T-helper 2 cell (primary cell): ENCODE results near the gene PARN.
A peak's percentile ranks its signal among the peaks of the same experiment; 100 is the strongest.
"Not testable (repeated sequence)": the region's sequence is repeated elsewhere in the genome, so short reads cannot be mapped to it uniquely, and the experiment has no call there.

Source experiments
- DNase-seq, 5 experiments: peaks; one replicate each; pipeline versions ENCODE4 v3.0.0 to v3.0.0-alpha.2; 2012 to 2022

The PARN gene

GRCh38 chr16:14572535-14572934 lies 57.5 kb downstream of the PARN start:
- no peak for DNase-seq

DNA sequence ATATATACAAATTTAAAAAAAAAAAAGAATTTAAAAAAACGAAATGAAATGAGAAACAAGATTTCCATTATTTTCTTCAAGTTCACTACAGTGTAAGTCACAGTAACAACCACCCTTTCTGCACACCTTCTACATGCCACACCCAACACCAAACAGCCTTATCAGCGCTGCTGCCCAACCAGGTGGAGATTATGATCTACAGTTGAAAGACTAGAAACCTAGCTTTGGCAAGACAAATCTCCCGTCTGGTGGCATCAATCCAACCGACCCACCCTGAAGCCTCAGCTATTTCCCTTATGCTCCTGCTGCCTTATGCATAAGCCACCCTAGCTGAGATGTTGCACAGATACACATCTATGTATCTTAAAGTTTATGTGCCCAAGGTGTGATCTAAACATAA lies 60.8 kb downstream of the PARN start:
- peak in 1 of 5 experiments; percentile 54 for DNase-seq

GRCh38 chr16:14566599-14566998 lies 63.5 kb downstream of the PARN start:
- DNase-seq, result no peak

- no peak for DNase-seq
Measured at GRCh38 chr16:14565688-14566025, 64.4 kb downstream of the PARN start.

GRCh38 chr16:14564861-14565687 lies 65.0 kb downstream of the PARN start:
- peak in 1 of 5 experiments; percentile 73 for DNase-seq

- DNase-seq, result no peak
Measured at GRCh38 chr16:14564323-14564722, 65.7 kb downstream of the PARN start.

DNA sequence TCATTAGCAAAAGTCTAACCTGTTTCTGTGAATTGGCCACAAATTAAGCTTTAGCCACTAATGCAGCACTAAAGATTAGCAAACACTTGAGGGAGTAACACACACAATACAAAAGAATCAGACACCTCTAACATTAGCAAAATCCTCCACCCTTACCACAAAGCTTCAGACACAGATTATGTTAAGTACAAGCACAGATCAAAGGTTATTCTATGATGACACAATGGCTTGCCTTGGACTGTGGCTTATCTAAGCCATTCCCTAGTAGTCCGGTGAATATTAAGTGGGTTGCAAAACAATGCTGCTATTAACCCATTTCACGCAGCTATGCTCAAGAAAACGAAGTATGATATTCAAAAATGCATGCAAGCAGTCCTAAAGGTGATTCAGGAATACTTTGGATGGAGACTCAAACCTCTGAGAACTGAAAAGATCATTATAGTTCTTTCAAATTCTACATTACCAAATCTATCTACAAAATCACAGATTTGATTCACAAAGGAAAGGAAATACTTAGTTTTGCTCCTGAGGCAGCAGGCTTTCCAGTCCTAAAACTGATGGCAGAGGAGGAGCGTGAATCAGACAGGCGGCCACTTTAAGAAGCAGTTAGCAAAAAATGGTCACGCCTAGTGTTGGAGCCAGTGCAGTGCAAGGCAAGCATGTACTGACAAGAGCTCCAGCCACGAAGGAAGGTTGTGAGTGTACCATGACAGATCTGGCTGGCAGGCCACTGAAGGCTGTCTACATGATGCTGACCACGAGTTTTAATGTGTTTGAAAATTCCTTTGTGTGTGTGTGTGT lies 67.2 kb downstream of the PARN start:
- peak in 1 of 5 experiments; percentile 66 for DNase-seq

DNA sequence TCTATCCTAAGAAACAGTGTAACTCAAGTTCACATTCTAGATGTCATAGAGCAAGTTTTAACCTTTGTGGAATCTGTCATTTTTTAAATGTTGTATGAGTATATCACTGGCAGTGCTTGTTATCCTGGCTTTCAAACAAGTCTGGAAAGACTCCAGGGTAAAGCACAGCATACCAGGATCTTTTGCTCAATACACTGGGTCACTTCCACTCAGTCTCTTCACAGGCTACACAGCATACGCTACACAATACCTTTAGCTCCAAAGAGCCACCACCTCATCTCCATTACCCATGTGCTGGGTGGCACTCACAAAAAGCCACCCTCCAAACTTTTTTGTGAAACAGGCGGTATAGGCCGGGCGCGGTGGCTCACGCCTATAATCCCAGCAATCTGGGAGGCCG lies 69.5 kb downstream of the PARN start:
- DNase-seq, result no peak

DNA sequence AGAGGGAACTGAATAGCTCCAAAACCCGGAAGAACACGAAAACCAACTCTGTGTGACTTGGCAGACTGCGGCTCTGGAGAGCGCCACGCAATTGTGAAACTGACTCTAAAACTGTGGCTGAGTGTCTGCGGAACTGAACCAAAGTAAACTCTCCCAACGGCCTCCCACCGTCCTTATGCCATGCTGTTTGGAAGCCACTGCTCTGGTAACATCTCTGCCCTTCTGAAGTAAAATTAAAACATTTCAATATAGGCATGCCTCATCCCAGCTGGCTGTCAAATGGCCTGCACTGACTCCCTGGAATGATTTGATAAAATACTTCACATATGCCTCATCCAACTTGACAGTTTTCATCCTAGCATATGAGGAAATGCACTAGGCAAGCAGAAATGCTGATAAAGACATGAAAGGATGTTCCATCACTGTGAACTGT lies 70.2 kb downstream of the PARN start:
- peak in 1 of 5 experiments; percentile 36 for DNase-seq

- DNase-seq, result no peak
Measured at GRCh38 chr16:14553447-14553846, 76.6 kb downstream of the PARN start.

DNA sequence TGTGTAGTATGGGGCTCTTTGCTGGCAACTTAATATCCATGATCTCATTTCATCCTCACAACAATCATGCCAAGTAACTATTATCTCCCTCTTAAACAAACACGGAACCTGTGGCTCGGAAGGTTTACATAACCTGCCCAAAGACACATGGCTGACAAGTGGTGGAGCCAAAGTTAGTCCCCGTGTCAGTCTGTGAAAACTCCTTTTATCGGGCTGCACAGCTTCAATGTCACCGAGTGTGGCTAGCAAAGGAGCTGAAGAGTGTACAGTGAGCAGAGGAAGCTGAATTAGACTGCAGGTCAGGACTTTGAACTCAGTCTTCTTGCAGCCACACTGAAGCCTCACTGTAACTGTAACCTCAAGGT lies 80.3 kb downstream of the PARN start:
- no peak for DNase-seq

DNA sequence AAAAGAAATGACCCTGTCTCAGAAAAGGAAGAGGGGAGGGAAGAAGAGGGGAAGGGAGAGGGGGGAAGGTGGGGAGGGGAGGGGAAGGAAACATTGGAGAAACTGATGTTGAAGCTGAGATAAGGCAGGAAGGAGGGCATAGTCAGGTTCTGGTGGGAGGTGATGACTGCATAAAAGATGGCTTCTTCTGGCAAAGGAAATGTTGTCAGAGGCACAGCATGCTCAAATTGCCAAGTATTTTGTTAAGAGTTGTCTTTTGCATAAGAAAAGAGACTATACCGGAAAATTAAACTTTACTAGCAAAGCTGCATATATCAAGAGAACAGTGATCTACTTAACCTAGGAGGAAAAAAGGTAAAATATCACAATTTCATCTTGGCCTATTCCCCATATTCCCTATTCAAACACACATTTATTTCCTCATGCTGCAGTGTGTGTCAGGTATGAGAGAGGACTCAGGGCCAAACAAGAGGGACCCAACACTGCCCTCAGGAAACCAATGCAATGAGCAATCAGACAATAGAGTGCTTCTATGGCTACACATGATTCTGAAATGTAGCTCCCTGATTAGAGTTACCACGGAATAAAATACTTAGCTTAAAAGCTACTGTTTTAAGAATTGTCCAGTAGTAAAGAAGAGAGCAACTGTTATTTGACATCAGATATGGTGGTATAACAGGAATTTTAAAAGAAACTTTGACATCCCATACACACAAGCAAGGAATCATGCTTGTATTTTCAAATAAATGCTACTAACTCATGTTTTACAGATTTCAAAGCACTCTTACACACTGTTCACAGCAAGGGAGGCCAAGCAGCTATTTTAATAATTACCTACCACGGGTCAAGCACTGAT lies 80.9 kb downstream of the PARN start:
- no peak for DNase-seq

DNA sequence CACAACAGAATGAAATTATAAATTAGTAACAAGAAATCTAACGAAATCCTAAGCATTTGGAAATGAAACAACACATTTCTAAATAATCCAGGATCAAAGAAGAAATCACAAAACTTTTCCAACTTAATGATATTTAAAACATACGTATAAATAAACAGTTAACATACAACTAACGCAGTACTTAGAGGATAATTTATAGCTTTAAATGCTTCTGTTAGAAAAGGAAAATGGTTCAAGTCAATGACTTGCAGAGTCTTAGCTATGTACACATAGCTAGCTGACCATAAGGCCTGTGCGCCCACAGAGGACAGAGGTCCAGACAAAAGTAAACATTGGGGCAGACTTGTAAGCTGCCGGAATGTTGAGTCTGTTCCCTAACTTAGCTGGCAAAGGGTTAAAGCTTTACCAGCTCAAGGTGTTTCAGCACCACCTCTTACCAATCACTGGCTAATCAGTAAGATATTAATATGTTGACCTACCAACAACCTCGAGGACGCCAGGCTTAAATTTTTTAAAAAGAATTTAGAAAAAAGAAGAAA lies 84.6 kb downstream of the PARN start:
- DNase-seq, result no peak

- DNase-seq, result not testable (repeated sequence)
Measured at GRCh38 chr16:14544846-14545245, 85.2 kb downstream of the PARN start.

DNA sequence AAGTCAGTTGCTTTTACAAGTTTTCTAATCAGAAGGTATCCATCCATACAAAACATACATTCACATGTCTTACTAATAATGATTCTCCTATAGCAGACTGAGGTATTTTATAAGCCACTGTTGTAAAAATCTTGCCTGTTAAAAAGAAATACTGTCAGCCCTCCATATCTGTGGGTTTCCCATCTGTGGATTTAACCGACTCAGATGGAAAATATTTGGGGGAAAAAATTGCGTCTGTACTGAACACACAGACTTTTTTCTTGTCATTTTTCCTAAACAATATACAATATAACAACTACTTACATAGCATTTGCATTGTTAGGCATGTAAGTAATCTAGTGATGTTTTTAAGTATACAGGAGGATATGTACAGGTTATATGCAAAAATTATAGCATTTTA lies 90.4 kb downstream of the PARN start:
- no peak for DNase-seq

- no peak for DNase-seq
Measured at GRCh38 chr16:14539156-14539555, 90.9 kb downstream of the PARN start.

GRCh38 chr16:14538604-14539003 lies 91.5 kb downstream of the PARN start:
- DNase-seq, result no peak

GRCh38 chr16:14531613-14532012 lies 98.4 kb downstream of the PARN start:
- DNase-seq, result no peak

- no peak for DNase-seq
Measured at GRCh38 chr16:14531101-14531500, 99.0 kb downstream of the PARN start.

DNA sequence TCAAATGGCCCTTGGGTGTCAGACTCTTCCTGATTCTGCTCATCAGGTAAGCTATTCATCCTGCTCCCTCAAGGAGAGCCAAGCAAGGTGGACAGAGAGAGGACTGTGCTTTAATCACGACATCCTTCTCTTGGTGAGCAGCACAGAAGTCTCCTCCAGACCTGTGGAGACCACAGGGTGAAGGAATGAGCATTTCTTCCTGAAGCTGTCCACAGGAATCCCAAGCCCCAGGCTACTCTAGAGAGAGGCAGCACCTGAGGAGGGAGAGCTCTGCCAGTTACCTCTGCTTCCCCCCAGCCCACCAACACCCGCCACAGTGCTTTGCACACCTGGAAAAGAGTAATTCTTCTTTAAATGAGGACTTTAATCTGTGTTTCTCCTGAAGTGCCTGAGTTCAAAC lies 100.0 kb downstream of the PARN start:
- no peak for DNase-seq

- DNase-seq, result peak in 3 of 5 experiments; percentile 7 to 77 (median 9)
Measured at GRCh38 chr16:14529010-14529669, 100.9 kb downstream of the PARN start.

- no peak for DNase-seq
Measured at GRCh38 chr16:14528306-14528705, 101.8 kb downstream of the PARN start.
